Inferior parietal cortex (tissue), 1 donor: Measurements from ENCODE around the gene CIROP.

ENCODE experiments used
- DNase-seq: peaks from one replicate; pipeline ENCODE4 v3.0.0-alpha.2; 2016; ENCODE audit errors: extremely low spot score

Gene CIROP

GRCh38 chr14:23051141-23052057 is 53.4 kb downstream of the CIROP start:
- DNase-seq: no peak
